Neuron (in vitro differentiated cells): ENCODE measurements around the gene VAPB.
A peak's percentile ranks its signal among the peaks of the same experiment; 100 is the strongest.

ENCODE experiments used
- H2AFZ ChIP-seq: one replicate; pipeline ENCODE4 v1.6.1; 2013; ENCODE audit warnings: low read depth, mild to moderate bottlenecking, inconsistent platforms, low read length, moderate library complexity
- H3K27me3 ChIP-seq: one replicate; pipeline ENCODE4 v1.6.1; 2013; ENCODE audit warnings: low read length; ENCODE audit not compliant: insufficient read depth
- H3K36me3 ChIP-seq: one replicate; pipeline ENCODE4 v1.6.1; 2013; ENCODE audit warnings: low read length; ENCODE audit not compliant: insufficient read depth
- H3K4me1 ChIP-seq: one replicate; pipeline ENCODE4 v1.6.1; 2013; ENCODE audit warnings: low read length; ENCODE audit not compliant: insufficient read depth
- H3K4me3 ChIP-seq: 2 replicates; pipeline ENCODE4 v1.5.1; 2013; ENCODE audit warnings: mild to moderate bottlenecking, low read length, moderate library complexity
- H3K9me3 ChIP-seq: one replicate; pipeline ENCODE4 v1.6.1; 2013; ENCODE audit warnings: low read length

The VAPB gene

GRCh38 chr20:58388882-58389323, at the start of gene VAPB:
Gene VAPB (plus strand): TSS chr20:58389229. CDS start chr20:58389460, 231 bp downstream.
- peak within 1 kb of the TSS; percentile 65 for H3K4me3 ChIP-seq
- peaks cover 21% of the 10 kb centered on the region for H3K36me3 ChIP-seq
- peak within 1 kb of the TSS; percentile 88 for H2AFZ ChIP-seq
- peaks cover 2% of the 10 kb centered on the region for H3K9me3 ChIP-seq
- no peaks in the 10 kb centered on the region for H3K27me3 ChIP-seq
- H3K4me1 ChIP-seq, result peaks cover 17% of the 10 kb centered on the region

GRCh38 chr20:58339741-58340140, 49.3 kb upstream of the VAPB start:
- Histone ChIP-seq H3K36me3 (peaks cover 7% of the 10 kb centered on the region), H3K4me1 (no peaks in the 10 kb centered on the region), H3K9me3 (no peaks in the 10 kb centered on the region), H3K4me3 (no peak overlapping the region), H3K27me3 (no peaks in the 10 kb centered on the region), H2AFZ (no peak overlapping the region)

- Histone ChIP-seq H3K4me1 (no peaks in the 10 kb centered on the region), H3K36me3 (peaks cover 9% of the 10 kb centered on the region), H3K4me3 (no peak overlapping the region), H2AFZ (no peak overlapping the region), H3K9me3 (no peaks in the 10 kb centered on the region), H3K27me3 (no peaks in the 10 kb centered on the region)
Measured at GRCh38 chr20:58340151-58340550, 48.9 kb upstream of the VAPB start.

- H3K4me3 ChIP-seq, result no peak overlapping the region
- no peak overlapping the region for H2AFZ ChIP-seq
- H3K9me3 ChIP-seq, result no peaks in the 10 kb centered on the region
- peaks cover 15% of the 10 kb centered on the region for H3K36me3 ChIP-seq
- H3K27me3 ChIP-seq, result no peaks in the 10 kb centered on the region
- H3K4me1 ChIP-seq, result no peaks in the 10 kb centered on the region
Measured at GRCh38 chr20:58340853-58341252, 48.2 kb upstream of the VAPB start.

GRCh38 chr20:58342104-58342945, 46.7 kb upstream of the VAPB start:
- H2AFZ ChIP-seq, result no peak overlapping the region
- H3K9me3 ChIP-seq, result no peaks in the 10 kb centered on the region
- no peak overlapping the region for H3K4me3 ChIP-seq
- H3K36me3 ChIP-seq, result peaks cover 18% of the 10 kb centered on the region
- H3K4me1 ChIP-seq, result no peaks in the 10 kb centered on the region
- H3K27me3 ChIP-seq, result no peaks in the 10 kb centered on the region

GRCh38 chr20:58344741-58345140, 44.3 kb upstream of the VAPB start:
- Histone ChIP-seq H3K4me1 (no peaks in the 10 kb centered on the region), H3K27me3 (no peaks in the 10 kb centered on the region), H3K4me3 (no peak overlapping the region), H2AFZ (no peak overlapping the region), H3K36me3 (peaks cover 18% of the 10 kb centered on the region), H3K9me3 (no peaks in the 10 kb centered on the region)

- Histone ChIP-seq H3K36me3 (peaks cover 24% of the 10 kb centered on the region), H3K9me3 (no peaks in the 10 kb centered on the region), H3K4me3 (no peak overlapping the region), H3K4me1 (no peaks in the 10 kb centered on the region), H3K27me3 (no peaks in the 10 kb centered on the region), H2AFZ (no peak overlapping the region)
Measured at GRCh38 chr20:58349570-58349969, 39.5 kb upstream of the VAPB start.

GRCh38 chr20:58352468-58352867, 36.6 kb upstream of the VAPB start:
- Histone ChIP-seq H3K36me3 (peaks cover 22% of the 10 kb centered on the region), H3K4me1 (no peaks in the 10 kb centered on the region), H3K9me3 (no peaks in the 10 kb centered on the region), H2AFZ (no peak overlapping the region), H3K27me3 (no peaks in the 10 kb centered on the region), H3K4me3 (no peak overlapping the region)

- H3K9me3 ChIP-seq, result no peaks in the 10 kb centered on the region
- H3K4me1 ChIP-seq, result peaks cover 6% of the 10 kb centered on the region
- no peak overlapping the region for H2AFZ ChIP-seq
- no peaks in the 10 kb centered on the region for H3K27me3 ChIP-seq
- H3K4me3 ChIP-seq, result no peak overlapping the region
- peaks cover 51% of the 10 kb centered on the region for H3K36me3 ChIP-seq
Measured at GRCh38 chr20:58359441-58359840, 29.6 kb upstream of the VAPB start.

GRCh38 chr20:58360936-58361335, 28.1 kb upstream of the VAPB start:
- Histone ChIP-seq H3K4me1 (peaks cover 6% of the 10 kb centered on the region), H3K9me3 (no peaks in the 10 kb centered on the region), H3K36me3 (peaks cover 42% of the 10 kb centered on the region), H3K4me3 (no peak overlapping the region), H2AFZ (no peak overlapping the region), H3K27me3 (no peaks in the 10 kb centered on the region)

GRCh38 chr20:58361481-58362205, 27.4 kb upstream of the VAPB start:
- H2AFZ ChIP-seq, result no peak overlapping the region
- H3K36me3 ChIP-seq, result peaks cover 38% of the 10 kb centered on the region

GRCh38 chr20:58362206-58362516, 26.9 kb upstream of the VAPB start:
- Histone ChIP-seq H3K36me3 (peaks cover 38% of the 10 kb centered on the region), H2AFZ (no peak overlapping the region), H3K27me3 (no peaks in the 10 kb centered on the region), H3K4me1 (peaks cover 14% of the 10 kb centered on the region), H3K4me3 (no peak overlapping the region), H3K9me3 (no peaks in the 10 kb centered on the region)

More at GRCh38 chr20:58361481-58362205, 27.4 kb upstream of the VAPB start:
- Histone ChIP-seq H3K9me3 (no peaks in the 10 kb centered on the region), H3K4me1 (peaks cover 12% of the 10 kb centered on the region), H3K4me3 (no peak overlapping the region), H3K27me3 (no peaks in the 10 kb centered on the region)

- H3K9me3 ChIP-seq, result no peaks in the 10 kb centered on the region
- H2AFZ ChIP-seq, result no peak overlapping the region
- peaks cover 36% of the 10 kb centered on the region for H3K36me3 ChIP-seq
- H3K27me3 ChIP-seq, result no peaks in the 10 kb centered on the region
- peaks cover 14% of the 10 kb centered on the region for H3K4me1 ChIP-seq
- H3K4me3 ChIP-seq, result no peak overlapping the region
Measured at GRCh38 chr20:58362970-58363369, 26.1 kb upstream of the VAPB start.
